Uterus (tissue), 2 donors: Measurements from ENCODE around the gene EP300.

Experiments
- POLR2A ChIP-seq, 2 donors: fragments of 450-650 bp; IDR thresholded peaks; one replicate each; pipeline ENCODE4 v1.6.1; 2016; ENCODE audit warnings: antibody characterized with exemption in 2 of 2, mild to moderate bottlenecking in 1 of 2, moderate library complexity in 1 of 2
- TF ChIP-seq, protein P1 (sequence below), 4 experiments: fragments of 200-600 bp in 2 of 4; fragments of 450-650 bp in 2 of 4; sonication (generic) in 2 of 4; IDR thresholded peaks; one replicate each; pipeline ENCODE4 v1.5.1; 2016 to 2019; ENCODE audit warnings: antibody characterized with exemption in 4 of 4, mild to moderate bottlenecking in 2 of 4, moderate library complexity in 1 of 4

- no peak for TF ChIP-seq POLR2A (IDR thresholded peaks at IDR 0.05)
- TF ChIP-seq, protein P1, sequence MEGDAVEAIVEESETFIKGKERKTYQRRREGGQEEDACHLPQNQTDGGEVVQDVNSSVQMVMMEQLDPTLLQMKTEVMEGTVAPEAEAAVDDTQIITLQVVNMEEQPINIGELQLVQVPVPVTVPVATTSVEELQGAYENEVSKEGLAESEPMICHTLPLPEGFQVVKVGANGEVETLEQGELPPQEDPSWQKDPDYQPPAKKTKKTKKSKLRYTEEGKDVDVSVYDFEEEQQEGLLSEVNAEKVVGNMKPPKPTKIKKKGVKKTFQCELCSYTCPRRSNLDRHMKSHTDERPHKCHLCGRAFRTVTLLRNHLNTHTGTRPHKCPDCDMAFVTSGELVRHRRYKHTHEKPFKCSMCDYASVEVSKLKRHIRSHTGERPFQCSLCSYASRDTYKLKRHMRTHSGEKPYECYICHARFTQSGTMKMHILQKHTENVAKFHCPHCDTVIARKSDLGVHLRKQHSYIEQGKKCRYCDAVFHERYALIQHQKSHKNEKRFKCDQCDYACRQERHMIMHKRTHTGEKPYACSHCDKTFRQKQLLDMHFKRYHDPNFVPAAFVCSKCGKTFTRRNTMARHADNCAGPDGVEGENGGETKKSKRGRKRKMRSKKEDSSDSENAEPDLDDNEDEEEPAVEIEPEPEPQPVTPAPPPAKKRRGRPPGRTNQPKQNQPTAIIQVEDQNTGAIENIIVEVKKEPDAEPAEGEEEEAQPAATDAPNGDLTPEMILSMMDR (IDR thresholded peaks at IDR 0.05) = no peak
Observed at GRCh38 chr22:41201141-41201540, 108.7 kb downstream of the EP300 start.
